Neural progenitor cell (in vitro differentiated cells): ENCODE measurements around the gene LIPE. TPM values are rescaled to one million over a fixed set of nuclear protein-coding genes. Genes with fewer than 3 reads are reported as not detected.

Experiments used
- DNase-seq: peaks from one replicate; pipeline ENCODE4 v3.0.0-alpha.2; 2016; ENCODE audit warnings: low spot score
- H2AFZ ChIP-seq: fragments of 200-600 bp; sonication (generic); replicated peaks from 2 replicates; pipeline ENCODE4 v1.6.1; 2016; ENCODE audit warnings: antibody characterized with exemption
- H3F3A ChIP-seq: fragments of 200-600 bp; sonication (generic); 2 replicates; pipeline ENCODE4 v1.6.1; 2016; ENCODE audit warnings: antibody characterized with exemption, low read depth
- H3K27ac ChIP-seq: fragments of 200-600 bp; sonication (generic); 2 replicates; pipeline ENCODE4 v1.5.1; 2016; ENCODE audit warnings: mild to moderate bottlenecking
- H3K27me3 ChIP-seq: fragments of 200-600 bp; sonication (generic); 2 replicates; pipeline ENCODE4 v1.6.1; 2016; ENCODE audit warnings: mild to moderate bottlenecking, moderate library complexity
- H3K36me3 ChIP-seq: fragments of 200-600 bp; sonication (generic); 2 replicates; pipeline ENCODE4 v1.5.1; 2016
- H3K4me1 ChIP-seq: fragments of 200-600 bp; sonication (generic); 2 replicates; pipeline ENCODE4 v1.6.1; 2016; ENCODE audit warnings: mixed run types
- H3K4me2 ChIP-seq: fragments of 200-600 bp; sonication (generic); 2 replicates; pipeline ENCODE4 v1.6.1; 2016
- H3K4me3 ChIP-seq: fragments of 200-600 bp; sonication (generic); 2 replicates; pipeline ENCODE4 v1.5.1; 2016
- H3K79me2 ChIP-seq: fragments of 200-600 bp; sonication (generic); 2 replicates; pipeline ENCODE4 v1.6.1; 2016; ENCODE audit warnings: low read depth
- H3K9ac ChIP-seq: fragments of 200-600 bp; sonication (generic); 2 replicates; pipeline ENCODE4 v1.6.1; 2016
- H3K9me3 ChIP-seq: fragments of 200-600 bp; sonication (generic); 2 replicates; pipeline ENCODE4 v1.5.1; 2016; ENCODE audit warnings: low read depth
- H4K20me1 ChIP-seq: fragments of 200-600 bp; sonication (generic); 2 replicates; pipeline ENCODE4 v1.6.1; 2016; ENCODE audit warnings: low read depth
- H3K27ac Mint-ChIP-seq: 3 replicates; pipeline ENCODE4 v1.8.0; 2021; ENCODE audit warnings: mixed read lengths
- H3K27me3 Mint-ChIP-seq: 2 replicates; pipeline ENCODE4 v1.8.0; 2022; ENCODE audit warnings: low read depth, mild to moderate bottlenecking, inconsistent platforms, moderate library complexity, mixed read lengths; ENCODE audit not compliant: insufficient read depth
- H3K36me3 Mint-ChIP-seq: 3 replicates; pipeline ENCODE4 v1.8.0; 2021; ENCODE audit warnings: mixed read lengths
- H3K4me1 Mint-ChIP-seq: 3 replicates; pipeline ENCODE4 v1.8.0; 2021; ENCODE audit warnings: mixed read lengths
- H3K4me3 Mint-ChIP-seq: 3 replicates; pipeline ENCODE4 v1.8.0; 2021; ENCODE audit warnings: mild to moderate bottlenecking, moderate library complexity, mixed read lengths
- H3K9me3 Mint-ChIP-seq: 3 replicates; pipeline ENCODE4 v1.8.0; 2020; ENCODE audit warnings: mixed read lengths
- CTCF ChIP-seq: fragments of 200-600 bp; sonication (generic); IDR thresholded peaks from 2 replicates; pipeline ENCODE4 v1.5.1; 2017; ENCODE audit warnings: antibody characterized with exemption, mild to moderate bottlenecking
- EZH2 ChIP-seq: fragments of 200-600 bp; sonication (generic); IDR thresholded peaks from 2 replicates; pipeline ENCODE4 v1.6.1; 2017; ENCODE audit warnings: antibody characterized with exemption, mild to moderate bottlenecking, moderate library complexity
- EZH2phosphoT487 ChIP-seq: fragments of 200-600 bp; sonication (generic); IDR thresholded peaks from 2 replicates; pipeline ENCODE4 v1.6.1; 2017; ENCODE audit warnings: antibody characterized with exemption
- total RNA-seq: library from RNA; depleted of rRNA; stranded (reverse); fragments of >200 nt; gene quantifications from 2 replicates; pipeline ENCODE4 v1.2.3, GENCODE V29; 2015; ENCODE audit warnings: low replicate concordance

The LIPE gene
- total RNA-seq, 1 donor from 2014 or later: 3.5 TPM

GRCh38 chr19:42426643-42427042, 545 bp downstream of the LIPE start:
- Histone ChIP-seq H3K4me1 (peaks cover 30% of the 10 kb centered on the region), H3K79me2 (no peaks in the 10 kb centered on the region), H3K9ac (no peak overlapping the region), H3K9me3 (no peaks in the 10 kb centered on the region), H3F3A (peaks cover 45% of the 10 kb centered on the region), H3K27ac (no peak overlapping the region), H3K4me2 (no peak overlapping the region), H3K4me3 (no peak overlapping the region), H3K36me3 (no peaks in the 10 kb centered on the region), H3K27me3 (peaks cover 45% of the 10 kb centered on the region), H2AFZ (no peak overlapping the region), H4K20me1 (peaks cover 27% of the 10 kb centered on the region)
- Mint-ChIP-seq H3K36me3 (no peaks in the 10 kb centered on the region), H3K27me3 (peaks cover 8% of the 10 kb centered on the region), H3K4me1 (peaks cover 23% of the 10 kb centered on the region), H3K27ac (no peak overlapping the region), H3K9me3 (no peaks in the 10 kb centered on the region), H3K4me3 (no peak overlapping the region)
- no peak for TF ChIP-seq EZH2phosphoT487
- TF ChIP-seq CTCF: no peak
- no peak for TF ChIP-seq EZH2
- no peak for DNase-seq

GRCh38 chr19:42424712-42425131, 2.5 kb downstream of the LIPE start:
- Mint-ChIP-seq H3K27me3 (peaks cover 10% of the 10 kb centered on the region), H3K36me3 (no peaks in the 10 kb centered on the region), H3K4me3 (peak overlapping the region; percentile 94), H3K27ac (no peak overlapping the region), H3K4me1 (peaks cover 28% of the 10 kb centered on the region), H3K9me3 (no peaks in the 10 kb centered on the region)
- H3K4me2 ChIP-seq: no peak overlapping the region
- no peaks in the 10 kb centered on the region for H3K36me3 ChIP-seq
- TF ChIP-seq EZH2: no peak
- TF ChIP-seq CTCF: peak; percentile 50
- TF ChIP-seq EZH2phosphoT487: no peak
- H3K9me3 ChIP-seq: no peaks in the 10 kb centered on the region
- H3K4me3 ChIP-seq: no peak overlapping the region
- peaks cover 30% of the 10 kb centered on the region for H3K4me1 ChIP-seq
- no peak overlapping the region for H3K27ac ChIP-seq
- no peaks in the 10 kb centered on the region for H3K79me2 ChIP-seq
- H2AFZ ChIP-seq: no peak overlapping the region
- peaks cover 46% of the 10 kb centered on the region for H4K20me1 ChIP-seq
- no peak overlapping the region for H3K9ac ChIP-seq
- peak; percentile 50 for DNase-seq
- H3F3A ChIP-seq: peaks cover 46% of the 10 kb centered on the region
- H3K27me3 ChIP-seq: peaks cover 54% of the 10 kb centered on the region

GRCh38 chr19:42424345-42424707, 2.9 kb downstream of the LIPE start:
- DNase-seq: no peak
- Histone ChIP-seq H2AFZ (no peak overlapping the region), H3K4me3 (no peak overlapping the region), H3K9me3 (no peaks in the 10 kb centered on the region), H3K27me3 (peaks cover 54% of the 10 kb centered on the region), H3K9ac (no peak overlapping the region), H3K4me2 (no peak overlapping the region), H3F3A (peaks cover 46% of the 10 kb centered on the region), H4K20me1 (peaks cover 50% of the 10 kb centered on the region), H3K36me3 (no peaks in the 10 kb centered on the region), H3K79me2 (no peaks in the 10 kb centered on the region), H3K4me1 (peaks cover 30% of the 10 kb centered on the region), H3K27ac (no peak overlapping the region)
- H3K4me3 Mint-ChIP-seq: peak overlapping the region; percentile 94
- peaks cover 10% of the 10 kb centered on the region for H3K27me3 Mint-ChIP-seq
- H3K27ac Mint-ChIP-seq: no peak overlapping the region
- no peaks in the 10 kb centered on the region for H3K9me3 Mint-ChIP-seq
- H3K4me1 Mint-ChIP-seq: peaks cover 28% of the 10 kb centered on the region
- no peaks in the 10 kb centered on the region for H3K36me3 Mint-ChIP-seq
- TF ChIP-seq EZH2phosphoT487: no peak

- H3K27ac Mint-ChIP-seq: no peak overlapping the region
- H3K9me3 ChIP-seq: no peaks in the 10 kb centered on the region
- peak overlapping the region; percentile 94 for H3K4me3 Mint-ChIP-seq
- H3K4me2 ChIP-seq: peak overlapping the region; percentile 90
- peak; percentile 92 for DNase-seq
- peaks cover 40% of the 10 kb centered on the region for H3F3A ChIP-seq
- peak overlapping the region; percentile 78 for H2AFZ ChIP-seq
- peaks cover 10% of the 10 kb centered on the region for H3K27me3 Mint-ChIP-seq
- peaks cover 54% of the 10 kb centered on the region for H3K27me3 ChIP-seq
- H3K9ac ChIP-seq: no peak overlapping the region
- peak overlapping the region; percentile 62 for H3K4me3 ChIP-seq
- peaks cover 1% of the 10 kb centered on the region for H3K36me3 Mint-ChIP-seq
- no peak overlapping the region for H3K27ac ChIP-seq
- H3K9me3 Mint-ChIP-seq: no peaks in the 10 kb centered on the region
- peaks cover 26% of the 10 kb centered on the region for H3K4me1 ChIP-seq
- H3K4me1 Mint-ChIP-seq: peaks cover 27% of the 10 kb centered on the region
- no peaks in the 10 kb centered on the region for H3K79me2 ChIP-seq
- H3K36me3 ChIP-seq: no peaks in the 10 kb centered on the region
- peaks cover 50% of the 10 kb centered on the region for H4K20me1 ChIP-seq
- no peak for TF ChIP-seq CTCF
- TF ChIP-seq EZH2: no peak
- TF ChIP-seq EZH2phosphoT487: no peak
Observed at GRCh38 chr19:42423462-42424344, 3.5 kb downstream of the LIPE start.
